ENCODE data around the gene CHRM2.

Gene CHRM2

GRCh38 chr7:137069249-137069963 lies 201.0 kb downstream of the CHRM2 start:
- Histone ChIP-seq H3K27me3 (ENCODE audit: control insufficient read depth, low read length) (no peaks in the 10 kb centered on the region), H3F3A (ENCODE audit: control insufficient read depth, insufficient read depth) (no peaks in the 10 kb centered on the region), H3K4me3 (ENCODE audit: low read length) (no peak overlapping the region), H3K4me1 (ENCODE audit: control insufficient read depth, low read length) (no peaks in the 10 kb centered on the region), H3K9me2 (replicated peaks; ENCODE audit: control insufficient read depth, low read length) (no peaks in the 10 kb centered on the region), H3K9me3 (ENCODE audit: control insufficient read depth, insufficient read depth, low read length) (no peaks in the 10 kb centered on the region), H3K27ac (ENCODE audit: low read depth, low read length) (no peak overlapping the region), H3K4me2 (ENCODE audit: low read length) (no peak overlapping the region), H4K20me1 (ENCODE audit: control insufficient read depth, insufficient read depth, low read depth, low read length) (no peaks in the 10 kb centered on the region), H3K36me3 (ENCODE audit: control insufficient read depth, low read length) (no peaks in the 10 kb centered on the region), H3K79me2 (ENCODE audit: control insufficient read depth, low read length) (no peaks in the 10 kb centered on the region)
- TF ChIP-seq CTCF (IDR thresholded peaks at IDR 0.05; ENCODE audit: low read depth, low read length, poor library complexity, severe bottlenecking): no peak
- TF ChIP-seq EZH2phosphoT487 (IDR thresholded peaks at IDR 0.05; ENCODE audit: borderline replicate concordance, low read length): no peak
